Stimulated activated CD8-positive, alpha-beta memory T cell treated with anti-CD3 and anti-CD28 coated beads, Interleukin-4, amount 100 ng/mL, for 48 hours (primary cell): ENCODE results near the gene LAMA2.

Experiments used
- DNase-seq: peaks from one replicate; pipeline ENCODE4 v3.0.0-alpha.2; 2020

The LAMA2 gene

DNA sequence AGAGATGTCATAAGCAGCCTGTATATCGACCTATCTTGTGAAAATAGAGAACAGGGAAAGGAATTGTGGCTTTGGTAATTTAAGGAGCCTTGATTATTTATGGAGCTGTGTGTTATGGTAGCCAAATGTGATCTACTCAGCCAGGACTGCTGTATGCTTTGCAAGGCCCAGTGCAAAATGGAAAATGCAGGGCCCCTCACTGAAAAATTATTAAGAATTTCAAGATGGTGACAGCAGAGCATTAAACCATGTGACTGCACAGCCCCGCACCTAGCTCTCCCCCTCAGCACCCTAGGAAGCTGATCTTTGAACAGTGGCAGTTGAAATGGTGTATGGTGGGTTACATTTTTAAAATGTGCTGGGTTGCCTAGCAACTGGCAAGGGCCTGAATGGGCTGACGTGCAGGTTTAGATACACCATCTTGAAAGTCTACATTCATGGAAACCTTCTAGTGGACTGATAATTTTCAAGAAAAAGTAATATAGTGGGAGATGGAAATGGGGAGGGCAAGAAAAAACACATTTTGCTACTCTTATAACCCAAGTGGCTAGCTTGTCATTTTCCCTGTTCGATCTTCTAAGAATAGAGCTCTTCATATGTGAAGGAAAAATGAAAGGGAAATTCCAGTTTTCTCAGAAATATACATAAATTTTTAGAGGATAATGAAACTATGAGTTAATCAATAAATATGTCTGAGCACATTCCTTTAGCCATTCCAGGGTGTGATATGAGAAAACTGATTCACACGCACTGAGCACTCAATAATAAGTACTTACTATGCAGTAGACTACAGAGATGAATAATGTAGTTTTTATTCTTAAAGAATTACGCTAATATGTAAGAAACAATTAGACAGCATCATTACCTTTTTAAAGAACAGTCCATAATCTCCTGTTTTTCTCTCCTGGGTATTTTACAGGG, 619.1 kb downstream of the LAMA2 start:
- DNase-seq: no peak

DNA sequence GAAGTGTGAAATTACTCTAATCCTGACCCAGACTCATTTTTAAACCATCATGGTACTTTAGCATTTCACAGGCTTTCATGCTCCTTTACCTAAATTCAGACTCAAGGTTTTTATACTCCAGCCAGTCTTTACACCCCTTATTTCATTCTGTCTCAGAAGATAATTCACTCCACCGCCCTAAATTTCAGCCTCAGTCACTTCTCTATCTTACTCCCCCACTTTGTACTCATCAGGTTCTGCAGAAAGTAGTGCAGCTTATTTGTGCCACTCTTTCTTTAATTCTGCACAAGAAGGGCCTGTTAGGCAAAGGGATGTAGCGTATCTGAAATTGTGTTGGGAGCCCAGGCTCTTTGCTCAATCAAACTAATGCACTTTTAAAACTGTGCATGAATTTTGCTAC, 621.5 kb downstream of the LAMA2 start:
- no peak for DNase-seq

DNA sequence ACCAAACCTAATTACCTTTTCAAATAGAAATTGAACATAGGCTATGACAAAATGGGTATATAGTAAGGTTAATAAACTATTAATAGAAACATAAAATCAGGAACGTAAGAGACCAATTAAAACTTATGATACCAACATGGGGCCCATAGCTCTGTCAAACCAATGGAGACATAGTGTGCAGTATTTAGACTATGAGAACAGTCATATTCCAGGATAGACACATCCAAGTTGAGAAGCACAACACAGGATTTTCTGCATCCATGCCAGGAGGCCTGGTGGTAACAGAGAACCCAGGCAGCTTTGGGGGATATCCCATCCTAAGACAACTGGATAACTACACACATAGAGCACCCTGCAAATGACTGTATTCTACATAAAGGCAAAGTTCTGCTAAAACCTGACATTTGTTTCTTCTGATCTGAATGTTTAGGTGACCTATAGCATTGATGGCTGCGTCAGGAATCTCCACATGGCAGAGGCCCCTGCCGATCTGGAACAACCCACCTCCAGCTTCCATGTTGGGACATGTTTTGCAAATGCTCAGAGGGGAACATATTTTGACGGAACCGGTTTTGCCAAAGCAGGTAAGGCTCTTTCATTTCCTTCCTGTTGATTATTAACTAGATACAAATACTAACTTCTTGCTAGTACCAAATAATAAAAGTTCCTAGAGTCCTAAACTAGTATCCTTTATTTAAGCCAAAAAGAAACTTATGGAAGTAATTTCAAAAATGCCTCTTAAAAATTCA, 624.3 kb downstream of the LAMA2 start:
- DNase-seq: no peak

GRCh38 chr6:129507846-129508245, 624.9 kb downstream of the LAMA2 start:
- DNase-seq: no peak

DNA sequence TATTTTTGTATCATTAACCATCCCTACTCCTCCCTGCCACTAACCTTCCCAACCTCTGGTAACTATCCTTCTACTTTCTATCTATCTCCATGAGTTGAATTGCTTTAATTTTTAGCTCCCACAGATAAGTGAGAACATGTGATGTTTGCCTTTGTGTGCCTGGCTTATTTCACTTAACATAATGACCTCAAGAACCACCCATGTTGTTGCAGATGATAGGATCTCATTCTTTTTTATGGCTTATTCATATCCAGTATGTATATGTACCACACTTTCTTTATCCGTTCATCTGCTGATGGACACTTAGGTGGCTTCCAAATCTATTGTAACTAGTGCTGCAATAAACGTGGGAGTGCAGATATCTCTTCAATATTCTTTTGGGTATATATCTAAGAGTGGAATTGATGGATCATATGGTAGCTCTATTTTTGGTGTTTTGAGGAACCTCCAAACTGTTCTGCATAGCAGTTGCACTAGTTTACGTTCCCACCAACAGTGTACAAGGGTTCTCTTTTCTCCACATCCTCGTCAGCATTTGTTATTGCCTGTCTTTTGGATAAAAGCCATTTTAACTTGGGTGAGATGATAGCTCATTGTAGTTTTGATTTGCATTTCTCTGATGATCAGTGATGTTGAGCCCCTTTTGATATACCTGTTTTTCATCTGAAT, 625.7 kb downstream of the LAMA2 start:
- DNase-seq: no peak

DNA sequence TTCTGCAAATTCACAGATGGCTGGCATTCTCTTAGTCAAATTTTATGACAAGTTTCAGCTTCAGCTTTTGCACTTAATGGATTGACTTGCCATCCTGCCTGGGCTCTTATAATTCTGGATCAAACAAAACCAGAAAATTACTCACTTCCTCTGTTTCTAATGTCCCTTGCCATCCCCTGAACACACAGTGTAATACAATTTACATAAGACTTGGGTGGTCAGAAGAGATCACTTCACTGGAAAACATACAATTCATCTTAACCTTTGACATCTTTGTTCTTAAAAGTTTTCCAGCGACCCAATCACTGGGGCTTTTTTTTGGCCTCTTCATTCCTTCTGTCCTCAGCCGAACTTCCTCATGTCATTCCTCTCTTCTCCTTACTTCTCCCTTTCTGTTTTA, 628.0 kb downstream of the LAMA2 start:
- no peak for DNase-seq

DNA sequence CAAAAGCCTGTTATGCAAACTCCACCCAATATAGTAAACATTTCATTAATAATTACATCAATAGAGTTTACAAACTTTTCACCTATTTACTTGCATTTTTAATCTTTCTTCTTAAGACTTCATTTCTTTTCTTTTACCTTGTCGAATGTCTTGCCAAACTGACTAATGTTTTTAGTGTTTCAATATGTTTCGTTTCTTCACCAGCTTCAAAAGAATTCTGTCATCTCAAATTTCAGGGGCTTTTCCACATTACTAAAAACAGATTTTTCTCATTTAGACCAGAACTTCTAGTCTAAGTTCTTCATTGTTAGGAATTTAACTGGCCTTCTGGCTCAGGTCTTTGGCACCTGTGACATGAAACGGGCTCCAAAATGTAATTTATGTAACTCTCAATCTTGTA, 630.5 kb downstream of the LAMA2 start:
- no peak for DNase-seq

DNA sequence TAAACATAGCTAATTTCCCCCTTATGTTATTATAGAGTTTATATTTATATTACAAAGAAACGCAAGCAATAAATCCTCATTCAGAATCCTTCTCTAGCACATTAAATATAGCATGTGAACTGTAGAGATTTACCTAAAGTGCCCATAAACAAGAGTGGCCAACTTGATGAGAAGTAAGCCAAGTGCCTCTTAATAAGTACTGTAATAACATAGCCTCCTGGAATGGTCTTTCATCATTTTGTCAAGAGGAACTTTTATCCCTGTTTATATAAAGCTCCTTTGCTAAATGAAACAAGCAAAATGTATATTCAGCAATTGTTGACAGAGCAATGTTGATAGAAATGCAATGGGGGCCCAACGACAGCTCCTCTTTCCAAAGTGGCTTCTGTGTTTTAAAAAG, 632.1 kb downstream of the LAMA2 start:
- DNase-seq: no peak

DNA sequence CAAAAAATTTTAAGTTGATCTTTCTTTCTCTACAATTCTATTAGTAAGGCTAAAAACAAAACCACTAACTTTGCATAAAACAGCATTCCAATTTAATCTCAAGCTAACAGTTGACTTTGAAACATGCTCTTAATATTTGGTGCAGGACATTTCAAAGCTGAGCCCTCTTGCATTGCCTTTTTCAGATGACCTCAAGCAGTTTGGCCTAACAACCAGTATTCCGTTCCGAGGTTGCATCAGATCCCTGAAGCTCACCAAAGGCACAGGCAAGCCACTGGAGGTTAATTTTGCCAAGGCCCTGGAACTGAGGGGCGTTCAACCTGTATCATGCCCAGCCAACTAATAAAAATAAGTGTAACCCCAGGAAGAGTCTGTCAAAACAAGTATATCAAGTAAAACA, 633.1 kb downstream of the LAMA2 start:
- no peak for DNase-seq

DNA sequence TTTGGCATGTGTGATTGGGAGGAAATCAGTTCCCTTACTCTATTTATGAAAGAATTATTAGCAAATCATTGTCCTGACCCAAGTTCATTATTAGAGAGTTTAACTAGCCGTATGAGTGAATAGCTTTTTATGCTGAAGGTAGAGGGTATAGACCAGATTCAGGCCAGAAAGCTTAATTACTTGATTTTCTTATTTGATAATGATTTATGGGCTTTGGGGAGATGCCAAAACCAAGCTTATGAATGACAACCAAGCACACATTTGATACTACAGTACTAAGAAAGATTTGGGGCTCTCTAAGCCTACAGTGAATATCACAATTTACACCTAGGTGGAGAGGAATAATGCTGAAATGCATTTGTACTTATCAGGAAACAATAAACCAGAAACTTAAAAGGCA, 633.8 kb downstream of the LAMA2 start:
- no peak for DNase-seq

DNA sequence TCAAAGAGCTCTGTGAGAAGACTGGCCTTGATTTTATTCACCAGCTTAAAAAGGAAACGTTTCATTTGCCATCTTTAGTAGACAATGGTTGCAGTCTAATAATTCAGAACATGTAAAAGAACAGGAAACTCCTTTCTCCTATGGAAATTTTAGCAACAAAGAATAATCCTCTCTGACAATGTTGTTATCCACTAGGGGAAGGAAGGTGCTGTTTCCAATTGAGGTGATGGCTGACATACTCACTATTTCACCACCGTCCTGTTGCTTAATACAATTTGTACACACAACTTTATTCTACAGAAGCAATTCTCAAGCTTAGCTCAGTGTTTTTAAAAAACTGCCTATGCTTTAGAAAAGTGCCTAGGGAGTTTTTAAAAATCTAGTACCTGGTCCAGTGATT, 634.4 kb downstream of the LAMA2 start:
- no peak for DNase-seq

DNA sequence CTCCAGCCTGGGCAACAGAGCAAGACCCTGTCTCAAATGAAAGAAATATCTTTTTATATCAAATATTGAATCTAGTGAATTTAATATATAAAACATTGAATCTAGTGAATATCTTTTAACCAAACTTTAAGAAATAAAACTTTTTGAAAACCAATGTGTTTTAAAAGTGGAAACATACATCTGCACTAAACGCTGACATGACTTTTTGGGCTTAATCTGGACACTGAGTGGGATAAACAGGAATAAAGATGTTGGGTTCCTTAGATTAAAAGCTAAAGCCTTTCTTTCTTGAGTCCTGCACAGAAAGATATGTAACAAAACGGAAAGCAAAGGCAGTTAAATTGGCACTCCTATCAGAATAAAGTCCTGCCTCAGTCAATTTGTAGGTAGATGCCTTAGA, 636.8 kb downstream of the LAMA2 start:
- no peak for DNase-seq

- no peak for DNase-seq
These were observed 639.0 kb downstream of the LAMA2 start for GRCh38 chr6:129521946-129522345.

- DNase-seq: no peak
These were observed 640.9 kb downstream of the LAMA2 start for GRCh38 chr6:129523816-129524215.

- DNase-seq: no peak
These were observed 642.1 kb downstream of the LAMA2 start for GRCh38 chr6:129525055-129525454.

- no peak for DNase-seq
These were observed 652.0 kb downstream of the LAMA2 start for GRCh38 chr6:129534926-129535325.

- DNase-seq: no peak
These were observed 653.3 kb downstream of the LAMA2 start for GRCh38 chr6:129536271-129536670.

- DNase-seq: no peak
These were observed 656.1 kb downstream of the LAMA2 start for GRCh38 chr6:129539032-129539431.

- DNase-seq: no peak
These were observed 659.8 kb downstream of the LAMA2 start for GRCh38 chr6:129542705-129543104.

DNA sequence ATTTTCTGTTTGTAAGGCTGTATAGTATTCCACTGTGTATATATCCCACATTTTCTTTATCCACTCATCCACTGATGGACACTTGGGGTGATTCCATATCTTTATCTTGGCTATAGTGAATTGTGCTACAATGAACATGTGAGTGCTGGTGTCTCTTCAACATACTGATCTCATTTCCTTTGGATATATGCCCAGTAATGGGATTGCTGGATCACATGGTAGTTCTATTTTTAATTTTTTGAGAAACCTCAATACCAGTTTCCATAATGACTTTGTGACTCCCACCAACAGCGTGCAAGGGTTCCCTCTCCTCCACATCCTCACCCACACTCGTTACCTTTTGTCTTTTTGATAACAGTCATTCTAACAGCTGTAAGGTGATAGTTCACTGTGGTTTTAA, 661.0 kb downstream of the LAMA2 start:
- DNase-seq: no peak

GRCh38 chr6:129544892-129545612, 662.1 kb downstream of the LAMA2 start:
- no peak for DNase-seq

- no peak for DNase-seq
These were observed 663.8 kb downstream of the LAMA2 start for GRCh38 chr6:129546702-129547101.

- no peak for DNase-seq
These were observed 668.5 kb downstream of the LAMA2 start for GRCh38 chr6:129551486-129551885.
